ENCODE measurements around the gene RPTOR.

The RPTOR gene

DNA sequence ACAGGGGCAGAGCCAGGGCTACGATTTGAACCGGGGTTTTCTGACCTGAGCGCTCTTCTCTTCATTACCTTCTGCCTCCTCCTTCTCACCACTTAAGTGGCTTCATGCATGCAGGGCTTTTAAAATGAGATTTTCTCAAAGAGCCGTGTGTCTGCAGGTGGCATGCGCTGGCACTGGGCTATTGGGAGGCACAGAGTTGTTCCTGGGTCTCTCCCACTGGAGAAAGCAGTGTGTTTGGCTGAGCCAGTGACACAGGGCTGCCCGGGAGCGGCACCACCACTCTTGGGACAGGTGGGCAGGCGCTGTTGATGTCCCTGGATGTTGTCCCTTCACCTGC, 228.2 kb downstream of the RPTOR start:
- TF ChIP-seq SPI1 (IDR thresholded peaks at IDR 0.05; ENCODE audit: borderline replicate concordance, low read depth) = no peak
- TF ChIP-seq CTCF (IDR thresholded peaks at IDR 0.05; ENCODE audit: insufficient read depth, low read length) = no peak
- no peak for TF ChIP-seq POLR2AphosphoS5 (IDR thresholded peaks at IDR 0.05; ENCODE audit: low read depth)
- TF ChIP-seq REST (IDR thresholded peaks at IDR 0.05; ENCODE audit: insufficient replicate concordance, low read depth) = no peak
- no peak for TF ChIP-seq GABPA (IDR thresholded peaks at IDR 0.05; ENCODE audit: low read depth)
- Histone ChIP-seq H3K4me3 (replicated peaks; ENCODE audit: insufficient read depth, low read length) (no peak overlapping the region), H3K27ac (replicated peaks) (no peak overlapping the region), H3K27me3 (ENCODE audit: insufficient read depth, poor library complexity, severe bottlenecking) (no peaks in the 10 kb centered on the region)
- DNase-seq (ENCODE audit: low read depth in 1 of 2, low spot score in 1 of 2) = no peak

DNA sequence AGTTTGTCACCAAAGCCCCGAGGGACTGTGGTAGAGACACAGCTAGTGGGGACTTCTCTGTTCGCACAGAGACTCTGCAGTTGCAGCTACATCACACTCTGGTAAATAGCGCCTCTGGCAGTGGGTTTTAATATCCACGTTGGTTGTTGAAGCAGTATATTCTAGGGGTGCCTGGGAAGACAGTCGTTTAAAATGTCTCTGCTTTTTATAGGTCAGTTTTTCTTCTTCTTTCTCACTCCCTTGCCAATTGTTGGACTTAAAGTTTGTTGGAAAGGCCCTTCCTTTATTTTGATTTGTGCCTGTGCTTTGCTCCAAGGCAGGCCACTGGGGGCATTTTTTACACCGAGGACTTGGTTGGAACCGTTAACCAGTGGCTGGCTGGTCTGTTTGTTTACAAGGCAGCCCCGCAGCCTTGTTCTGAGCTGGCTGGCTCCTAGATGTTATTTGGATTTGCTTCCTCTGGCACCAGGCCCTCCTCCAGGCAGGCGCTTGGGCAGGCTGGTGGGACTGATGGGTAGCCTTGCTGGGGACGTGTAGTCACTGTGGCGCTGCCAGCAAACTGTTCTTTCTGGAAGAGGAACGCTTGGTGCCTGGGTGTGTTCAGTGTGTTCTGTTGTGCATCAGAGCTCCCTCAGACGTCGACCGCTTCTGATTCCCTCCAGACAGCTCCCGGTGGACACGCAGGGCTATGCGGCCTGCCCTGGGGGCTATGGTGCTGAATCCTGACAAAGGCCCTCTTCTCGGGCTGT, 228.8 kb downstream of the RPTOR start:
- no peak for TF ChIP-seq GABPA (IDR thresholded peaks at IDR 0.05; ENCODE audit: low read depth)
- TF ChIP-seq SPI1 (IDR thresholded peaks at IDR 0.05; ENCODE audit: borderline replicate concordance, low read depth) = no peak
- no peak for TF ChIP-seq REST (IDR thresholded peaks at IDR 0.05; ENCODE audit: insufficient replicate concordance, low read depth)
- no peak for TF ChIP-seq POLR2AphosphoS5 (IDR thresholded peaks at IDR 0.05; ENCODE audit: low read depth)
- H3K27ac ChIP-seq (replicated peaks) = no peak overlapping the region
- H3K27me3 ChIP-seq (ENCODE audit: insufficient read depth, poor library complexity, severe bottlenecking) = no peaks in the 10 kb centered on the region
- DNase-seq (ENCODE audit: low read depth in 1 of 2, low spot score in 1 of 2) = no peak
- no peak overlapping the region for H3K4me3 ChIP-seq (replicated peaks; ENCODE audit: insufficient read depth, low read length)

DNA sequence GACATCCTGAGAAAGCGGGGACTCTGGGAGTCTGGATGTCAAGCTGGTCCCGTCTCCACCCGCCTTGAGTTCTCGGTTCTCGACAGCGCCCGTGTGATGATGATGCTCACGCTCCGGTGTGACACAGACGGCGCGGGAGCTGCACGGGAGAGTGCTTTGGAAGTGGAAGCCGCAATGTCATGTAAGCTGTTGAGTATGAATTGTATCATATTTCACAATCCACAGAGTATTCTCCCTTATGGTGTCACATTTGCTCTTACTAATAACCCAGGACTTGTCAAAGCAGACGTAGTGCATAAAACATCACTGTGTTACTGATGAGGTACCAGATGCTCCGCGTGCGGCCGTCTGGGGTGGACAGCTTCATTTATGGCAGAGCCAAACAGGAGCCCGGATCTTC, 229.5 kb downstream of the RPTOR start:
- H3K4me3 ChIP-seq (replicated peaks; ENCODE audit: insufficient read depth, low read length) = no peak overlapping the region
- no peaks in the 10 kb centered on the region for H3K27me3 ChIP-seq (ENCODE audit: insufficient read depth, poor library complexity, severe bottlenecking)
- no peak for DNase-seq (ENCODE audit: low read depth in 1 of 2, low spot score in 1 of 2)
- TF ChIP-seq SPI1 (IDR thresholded peaks at IDR 0.05; ENCODE audit: borderline replicate concordance, low read depth) (no peak), GABPA (IDR thresholded peaks at IDR 0.05; ENCODE audit: low read depth) (no peak), CTCF (IDR thresholded peaks at IDR 0.05; ENCODE audit: insufficient read depth, low read length) (no peak), POLR2AphosphoS5 (IDR thresholded peaks at IDR 0.05; ENCODE audit: low read depth) (no peak), REST (IDR thresholded peaks at IDR 0.05; ENCODE audit: insufficient replicate concordance, low read depth) (no peak)
- peak overlapping the region; percentile 49; the same call in 1 of the 2 replicates for H3K27ac ChIP-seq (replicated peaks)
